ENCODE measurements around the gene ABCG8. TPM values are rescaled to one million over a fixed set of nuclear protein-coding genes. Genes with fewer than 3 reads are reported as not detected.

Gene ABCG8
- polyA plus RNA-seq, 1 of the 3 experiments (the other 2 are of a cell fraction), result not detected

DNA sequence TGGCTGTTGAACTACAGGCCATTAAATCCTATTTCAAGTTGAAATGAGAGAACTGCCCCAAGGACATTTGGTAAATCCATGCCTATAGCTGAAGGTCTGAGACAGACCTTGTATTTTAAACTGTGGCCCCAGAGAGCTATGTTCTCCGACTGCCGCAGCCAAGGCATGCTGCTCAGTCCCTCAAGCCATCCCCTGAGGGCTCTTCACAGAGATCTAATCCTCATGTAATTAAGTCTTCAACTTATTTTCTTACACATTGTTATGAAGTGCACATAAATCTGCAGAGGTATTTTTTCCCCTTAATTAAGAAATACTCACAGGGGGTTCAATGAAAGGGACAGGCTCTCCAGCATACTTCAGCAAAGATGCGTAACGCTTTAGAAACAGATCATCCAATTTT lies 50.6 kb downstream of the ABCG8 start:
- Histone ChIP-seq H3K9me3 (no peaks in the 10 kb centered on the region), H3K27ac (ENCODE audit: low read depth in 2 of 2, low read length in 1 of 2) (no peak overlapping the region), H3K4me3 (ENCODE audit: low read depth in 2 of 2, low read length in 1 of 2) (no peak overlapping the region), H3F3A (replicated peaks; ENCODE audit: insufficient read depth) (no peaks in the 10 kb centered on the region), H3K4me1 (ENCODE audit: control insufficient read depth in 1 of 2, insufficient read depth in 2 of 2, low read depth in 1 of 2, low read length in 1 of 2) (no peaks in the 10 kb centered on the region), H4K20me1 (ENCODE audit: insufficient read depth) (no peaks in the 10 kb centered on the region), H3K36me3 (replicated peaks in 1 of 2; ENCODE audit: control insufficient read depth in 1 of 2, insufficient read depth in 2 of 2, low read length in 1 of 2) (peaks cover 78 to 85% of the 10 kb centered on the region in 2 experiments), H3K4me2 (no peak overlapping the region), H2AFZ (ENCODE audit: low read depth) (no peak overlapping the region), H3K9ac (no peak overlapping the region), H3K27me3 (ENCODE audit: insufficient read depth) (no peaks in the 10 kb centered on the region), H3K9me2 (no peaks in the 10 kb centered on the region), H3K79me2 (ENCODE audit: insufficient read depth) (no peaks in the 10 kb centered on the region)
- ChIA-PET CTCF (interaction anchor here (1.6 kb wide), 1 partner anchor 15 kb away, joined by 3 read pairs; no protein-coding TSS in a partner anchor), POLR2A (no interaction called here)
- WGBS (ENCODE audit: low lambda C conversion rate), result 98% methylated on average over 4 of the region's 4 CpGs
- DNase-seq, result no peak
- no peak for TF ChIP-seq SIN3A (IDR thresholded peaks at IDR 0.05; ENCODE audit: borderline replicate concordance, low read depth, low read length)
- no peak for TF ChIP-seq RCOR1 (IDR thresholded peaks at IDR 0.05; ENCODE audit: low read length)
- no peak for TF ChIP-seq ELF1 (IDR thresholded peaks at IDR 0.05)
- TF ChIP-seq, protein P1, sequence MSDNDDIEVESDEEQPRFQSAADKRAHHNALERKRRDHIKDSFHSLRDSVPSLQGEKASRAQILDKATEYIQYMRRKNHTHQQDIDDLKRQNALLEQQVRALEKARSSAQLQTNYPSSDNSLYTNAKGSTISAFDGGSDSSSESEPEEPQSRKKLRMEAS (IDR thresholded peaks at IDR 0.05; ENCODE audit: low read depth), result no peak
- no peak for TF ChIP-seq TAF1 (IDR thresholded peaks at IDR 0.05; ENCODE audit: borderline replicate concordance, low read depth, low read length)
- no peak for TF ChIP-seq FOSL2 (IDR thresholded peaks at IDR 0.05; ENCODE audit: borderline replicate concordance, low read depth)
- TF ChIP-seq NFIC (IDR thresholded peaks at IDR 0.05; ENCODE audit: borderline replicate concordance), result no peak
- TF ChIP-seq MXI1 (IDR thresholded peaks at IDR 0.05; ENCODE audit: low read depth, low read length), result no peak
- TF ChIP-seq FOXJ3 (CRISPR knock-in tag; IDR thresholded peaks at IDR 0.05), result no peak
- no peak for TF ChIP-seq NRF1 (IDR thresholded peaks at IDR 0.05; ENCODE audit: low read depth, low read length)
- no peak for TF ChIP-seq CHD2 (IDR thresholded peaks at IDR 0.05; ENCODE audit: low read length, partially characterized antibody)
- TF ChIP-seq SMC3 (IDR thresholded peaks at IDR 0.05; ENCODE audit: low read depth, low read length), result no peak

DNA sequence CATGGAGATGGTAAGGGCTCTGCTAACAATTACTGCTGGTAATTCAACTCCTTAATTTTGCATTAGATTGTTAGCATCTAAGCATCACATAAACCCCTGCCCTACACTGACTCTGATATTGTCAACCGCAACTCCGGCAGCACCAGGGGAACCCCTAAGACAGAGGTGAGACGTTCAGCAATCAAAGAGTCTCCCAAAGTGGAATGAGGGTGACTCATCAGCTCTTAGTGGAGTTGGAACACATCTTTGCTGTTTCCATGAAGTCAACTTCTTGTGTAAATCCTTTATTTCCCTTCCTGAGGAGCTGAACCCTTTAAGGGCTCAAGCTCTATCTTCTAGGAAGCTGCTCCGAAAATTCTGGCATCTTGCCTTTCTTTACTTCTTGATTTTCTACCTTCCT lies 52.1 kb downstream of the ABCG8 start:
- Histone ChIP-seq H3K27ac (ENCODE audit: low read depth in 2 of 2, low read length in 1 of 2) (no peak overlapping the region), H3K36me3 (replicated peaks in 1 of 2; ENCODE audit: control insufficient read depth in 1 of 2, insufficient read depth in 2 of 2, low read length in 1 of 2) (peaks cover 87 to 91% of the 10 kb centered on the region in 2 experiments), H2AFZ (ENCODE audit: low read depth) (no peak overlapping the region), H4K20me1 (ENCODE audit: insufficient read depth) (no peaks in the 10 kb centered on the region), H3K27me3 (ENCODE audit: insufficient read depth) (no peaks in the 10 kb centered on the region), H3K4me1 (ENCODE audit: control insufficient read depth in 1 of 2, insufficient read depth in 2 of 2, low read depth in 1 of 2, low read length in 1 of 2) (no peaks in the 10 kb centered on the region), H3K9me3 (no peaks in the 10 kb centered on the region), H3F3A (replicated peaks; ENCODE audit: insufficient read depth) (no peaks in the 10 kb centered on the region), H3K4me3 (ENCODE audit: low read depth in 2 of 2, low read length in 1 of 2) (no peak overlapping the region), H3K4me2 (no peak overlapping the region), H3K9ac (no peak overlapping the region), H3K9me2 (no peaks in the 10 kb centered on the region), H3K79me2 (ENCODE audit: insufficient read depth) (no peaks in the 10 kb centered on the region)
- CTCF ChIA-PET, result interaction anchor here (5.5 kb wide), 1 partner anchor 13 kb away, joined by 42 read pairs; no protein-coding TSS in a partner anchor
- POLR2A ChIA-PET, result no interaction called here
- TF ChIP-seq EP300 (IDR thresholded peaks at IDR 0.05; ENCODE audit: borderline replicate concordance in 1 of 2, low read depth in 1 of 2, low read length in 1 of 2), result no peak
- TF ChIP-seq ELF1 (IDR thresholded peaks at IDR 0.05), result no peak
- TF ChIP-seq SIN3A (IDR thresholded peaks at IDR 0.05; ENCODE audit: borderline replicate concordance, low read depth, low read length), result no peak
- 90% methylated on average over 4 of the region's 4 CpGs for WGBS (ENCODE audit: low lambda C conversion rate)
- DNase-seq, result no peak

DNA sequence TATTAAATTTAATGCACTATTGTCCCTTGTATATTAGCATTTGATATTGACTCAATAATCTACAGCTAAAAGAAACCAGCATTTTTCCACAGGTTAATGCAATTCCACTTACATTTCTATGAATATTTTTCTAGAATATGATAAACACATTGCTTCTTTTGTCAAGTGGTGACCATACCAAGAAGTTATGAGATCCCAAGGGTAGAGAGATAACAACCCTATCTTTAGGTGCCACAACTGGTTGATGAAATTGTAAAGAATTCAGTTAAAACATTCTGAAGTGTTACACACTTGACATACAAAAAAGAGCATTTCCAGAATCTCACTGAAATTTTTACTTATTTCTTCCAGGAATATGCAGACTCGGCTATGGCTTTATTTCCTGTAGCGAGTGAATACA lies 56.0 kb downstream of the ABCG8 start:
- Histone ChIP-seq H3K27ac (ENCODE audit: low read depth in 2 of 2, low read length in 1 of 2) (no peak overlapping the region), H3K9me3 (no peaks in the 10 kb centered on the region), H3K79me2 (ENCODE audit: insufficient read depth) (no peaks in the 10 kb centered on the region), H4K20me1 (ENCODE audit: insufficient read depth) (no peaks in the 10 kb centered on the region), H3K4me2 (no peak overlapping the region), H3K27me3 (ENCODE audit: insufficient read depth) (no peaks in the 10 kb centered on the region), H2AFZ (ENCODE audit: low read depth) (no peak overlapping the region), H3K9ac (no peak overlapping the region), H3K4me3 (ENCODE audit: low read depth in 2 of 2, low read length in 1 of 2) (no peak overlapping the region), H3K9me2 (no peaks in the 10 kb centered on the region; the same call in 1 of the 2 replicates), H3F3A (replicated peaks; ENCODE audit: insufficient read depth) (peaks cover 5% of the 10 kb centered on the region), H3K36me3 (replicated peaks in 1 of 2; ENCODE audit: control insufficient read depth in 1 of 2, insufficient read depth in 2 of 2, low read length in 1 of 2) (peaks cover 82 to 93% of the 10 kb centered on the region in 2 experiments), H3K4me1 (ENCODE audit: control insufficient read depth in 1 of 2, insufficient read depth in 2 of 2, low read depth in 1 of 2, low read length in 1 of 2) (no peaks in the 10 kb centered on the region)
- WGBS (ENCODE audit: low lambda C conversion rate), result 98% methylated on average over 2 of the region's 2 CpGs
- no peak for DNase-seq
- ChIA-PET POLR2A (no interaction called here), CTCF (interaction anchor here (0.7 to 5.5 kb wide), 2 partner anchors 12 to 17 kb away, joined by 3 to 42 read pairs; no protein-coding TSS in a partner anchor)
- TF ChIP-seq, protein P2, sequence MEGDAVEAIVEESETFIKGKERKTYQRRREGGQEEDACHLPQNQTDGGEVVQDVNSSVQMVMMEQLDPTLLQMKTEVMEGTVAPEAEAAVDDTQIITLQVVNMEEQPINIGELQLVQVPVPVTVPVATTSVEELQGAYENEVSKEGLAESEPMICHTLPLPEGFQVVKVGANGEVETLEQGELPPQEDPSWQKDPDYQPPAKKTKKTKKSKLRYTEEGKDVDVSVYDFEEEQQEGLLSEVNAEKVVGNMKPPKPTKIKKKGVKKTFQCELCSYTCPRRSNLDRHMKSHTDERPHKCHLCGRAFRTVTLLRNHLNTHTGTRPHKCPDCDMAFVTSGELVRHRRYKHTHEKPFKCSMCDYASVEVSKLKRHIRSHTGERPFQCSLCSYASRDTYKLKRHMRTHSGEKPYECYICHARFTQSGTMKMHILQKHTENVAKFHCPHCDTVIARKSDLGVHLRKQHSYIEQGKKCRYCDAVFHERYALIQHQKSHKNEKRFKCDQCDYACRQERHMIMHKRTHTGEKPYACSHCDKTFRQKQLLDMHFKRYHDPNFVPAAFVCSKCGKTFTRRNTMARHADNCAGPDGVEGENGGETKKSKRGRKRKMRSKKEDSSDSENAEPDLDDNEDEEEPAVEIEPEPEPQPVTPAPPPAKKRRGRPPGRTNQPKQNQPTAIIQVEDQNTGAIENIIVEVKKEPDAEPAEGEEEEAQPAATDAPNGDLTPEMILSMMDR (IDR thresholded peaks at IDR 0.05), result no peak
- TF ChIP-seq FOSL2 (IDR thresholded peaks at IDR 0.05; ENCODE audit: borderline replicate concordance, low read depth), result no peak
- TF ChIP-seq, protein P3, sequence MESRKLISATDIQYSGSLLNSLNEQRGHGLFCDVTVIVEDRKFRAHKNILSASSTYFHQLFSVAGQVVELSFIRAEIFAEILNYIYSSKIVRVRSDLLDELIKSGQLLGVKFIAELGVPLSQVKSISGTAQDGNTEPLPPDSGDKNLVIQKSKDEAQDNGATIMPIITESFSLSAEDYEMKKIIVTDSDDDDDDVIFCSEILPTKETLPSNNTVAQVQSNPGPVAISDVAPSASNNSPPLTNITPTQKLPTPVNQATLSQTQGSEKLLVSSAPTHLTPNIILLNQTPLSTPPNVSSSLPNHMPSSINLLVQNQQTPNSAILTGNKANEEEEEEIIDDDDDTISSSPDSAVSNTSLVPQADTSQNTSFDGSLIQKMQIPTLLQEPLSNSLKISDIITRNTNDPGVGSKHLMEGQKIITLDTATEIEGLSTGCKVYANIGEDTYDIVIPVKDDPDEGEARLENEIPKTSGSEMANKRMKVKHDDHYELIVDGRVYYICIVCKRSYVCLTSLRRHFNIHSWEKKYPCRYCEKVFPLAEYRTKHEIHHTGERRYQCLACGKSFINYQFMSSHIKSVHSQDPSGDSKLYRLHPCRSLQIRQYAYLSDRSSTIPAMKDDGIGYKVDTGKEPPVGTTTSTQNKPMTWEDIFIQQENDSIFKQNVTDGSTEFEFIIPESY (IDR thresholded peaks at IDR 0.05; ENCODE audit: borderline replicate concordance, low read depth), result no peak
- no peak for TF ChIP-seq TAF1 (IDR thresholded peaks at IDR 0.05; ENCODE audit: borderline replicate concordance, low read depth, low read length)
- TF ChIP-seq, protein P4, sequence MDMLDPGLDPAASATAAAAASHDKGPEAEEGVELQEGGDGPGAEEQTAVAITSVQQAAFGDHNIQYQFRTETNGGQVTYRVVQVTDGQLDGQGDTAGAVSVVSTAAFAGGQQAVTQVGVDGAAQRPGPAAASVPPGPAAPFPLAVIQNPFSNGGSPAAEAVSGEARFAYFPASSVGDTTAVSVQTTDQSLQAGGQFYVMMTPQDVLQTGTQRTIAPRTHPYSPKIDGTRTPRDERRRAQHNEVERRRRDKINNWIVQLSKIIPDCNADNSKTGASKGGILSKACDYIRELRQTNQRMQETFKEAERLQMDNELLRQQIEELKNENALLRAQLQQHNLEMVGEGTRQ (IDR thresholded peaks at IDR 0.05; ENCODE audit: borderline replicate concordance, low read depth, low read length), result no peak
- TF ChIP-seq MEF2A (IDR thresholded peaks at IDR 0.05; ENCODE audit: borderline replicate concordance, low read depth), result no peak
- no peak for TF ChIP-seq CHD2 (IDR thresholded peaks at IDR 0.05; ENCODE audit: low read length, partially characterized antibody)
